ENCODE results near the gene EMD.

GRCh38 chrX:154408659-154409221 is 29.6 kb downstream of the EMD start:
- TF ChIP-seq POLR2A (IDR thresholded peaks at IDR 0.05) (no peak), CTCF (IDR thresholded peaks at IDR 0.05) (no peak)

Measured in prostate gland (tissue), 2 donors.